BJ (cell line): ENCODE results near the gene VWC2. TPM values are rescaled to one million over a fixed set of nuclear protein-coding genes. Genes with fewer than 3 reads are reported as not detected.

Experiments
- CTCF ChIA-PET: fragments of 350-600 bp; formaldehyde crosslinking; extraction: SDS; loops from one replicate; lab custom pipeline; 2021; ENCODE audit warnings: antibody characterized with exemption, inconsistent platforms; lab: Yijun Ruan, JAX
- POLR2A ChIA-PET: fragments of 300-600 bp; sonication (Branson Sonifier 250); formaldehyde crosslinking; extraction: SDS; loops from one replicate; lab custom pipeline; 2021; ENCODE audit warnings: antibody characterized with exemption; lab: Charles Lee
- DNase-seq: peaks from one replicate; pipeline ENCODE4 v3.0.0-alpha.2; 2011; ENCODE audit warnings: low read depth
- H3K27me3 ChIP-seq: 2 replicates; pipeline ENCODE4 v1.6.0; 2011; ENCODE audit warnings: low read length; ENCODE audit not compliant: control insufficient read depth, insufficient read depth
- H3K36me3 ChIP-seq: 2 replicates; pipeline ENCODE4 v1.5.1; 2011; ENCODE audit warnings: low read length; ENCODE audit not compliant: control insufficient read depth, insufficient read depth
- H3K4me3 ChIP-seq: 2 replicates; pipeline ENCODE4 v1.5.1; 2011; ENCODE audit warnings: low read depth, mild to moderate bottlenecking, control low read depth, low read length
- polyA plus RNA-seq: library from polyadenylated mRNA; depleted of rRNA; stranded (reverse); fragments of >200 nt; gene quantifications from 2 replicates; pipeline ENCODE4 v1.2.3, GENCODE V29; 2011
- TF ChIP-seq, protein P1 (sequence below): IDR thresholded peaks from 2 replicates; pipeline ENCODE4 v1.5.1; 2011; ENCODE audit warnings: low read depth, mild to moderate bottlenecking, control low read depth, inconsistent platforms, low read length, moderate library complexity; ENCODE audit not compliant: insufficient read depth

Gene VWC2
- polyA plus RNA-seq, 1 experiment = not detected

DNA sequence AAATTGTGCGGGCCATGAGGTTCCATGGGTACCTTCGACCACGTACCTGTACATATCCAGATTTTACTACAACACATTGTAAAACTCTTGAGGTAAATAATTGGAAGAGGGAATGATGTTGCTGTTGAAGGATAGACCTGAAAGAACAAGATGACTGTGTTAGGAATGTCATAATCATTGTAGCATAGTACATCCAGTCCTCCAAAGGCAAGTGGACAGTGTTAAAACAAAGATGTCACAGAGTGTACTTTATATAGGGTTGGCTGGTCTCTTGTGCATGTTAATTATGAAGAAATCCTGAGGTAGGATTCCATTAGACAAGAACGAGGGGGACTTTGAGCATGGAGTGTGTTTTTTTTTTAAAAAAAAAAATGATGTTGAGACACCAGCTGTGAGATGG, 30.4 kb downstream of the VWC2 start:
- ChIA-PET POLR2A (no interaction called here), CTCF (no interaction called here)
- TF ChIP-seq, protein P1, sequence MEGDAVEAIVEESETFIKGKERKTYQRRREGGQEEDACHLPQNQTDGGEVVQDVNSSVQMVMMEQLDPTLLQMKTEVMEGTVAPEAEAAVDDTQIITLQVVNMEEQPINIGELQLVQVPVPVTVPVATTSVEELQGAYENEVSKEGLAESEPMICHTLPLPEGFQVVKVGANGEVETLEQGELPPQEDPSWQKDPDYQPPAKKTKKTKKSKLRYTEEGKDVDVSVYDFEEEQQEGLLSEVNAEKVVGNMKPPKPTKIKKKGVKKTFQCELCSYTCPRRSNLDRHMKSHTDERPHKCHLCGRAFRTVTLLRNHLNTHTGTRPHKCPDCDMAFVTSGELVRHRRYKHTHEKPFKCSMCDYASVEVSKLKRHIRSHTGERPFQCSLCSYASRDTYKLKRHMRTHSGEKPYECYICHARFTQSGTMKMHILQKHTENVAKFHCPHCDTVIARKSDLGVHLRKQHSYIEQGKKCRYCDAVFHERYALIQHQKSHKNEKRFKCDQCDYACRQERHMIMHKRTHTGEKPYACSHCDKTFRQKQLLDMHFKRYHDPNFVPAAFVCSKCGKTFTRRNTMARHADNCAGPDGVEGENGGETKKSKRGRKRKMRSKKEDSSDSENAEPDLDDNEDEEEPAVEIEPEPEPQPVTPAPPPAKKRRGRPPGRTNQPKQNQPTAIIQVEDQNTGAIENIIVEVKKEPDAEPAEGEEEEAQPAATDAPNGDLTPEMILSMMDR = no peak
- no peaks in the 10 kb centered on the region for H3K27me3 ChIP-seq
- H3K4me3 ChIP-seq = no peak overlapping the region
- H3K36me3 ChIP-seq = no peaks in the 10 kb centered on the region
- no peak for DNase-seq

DNA sequence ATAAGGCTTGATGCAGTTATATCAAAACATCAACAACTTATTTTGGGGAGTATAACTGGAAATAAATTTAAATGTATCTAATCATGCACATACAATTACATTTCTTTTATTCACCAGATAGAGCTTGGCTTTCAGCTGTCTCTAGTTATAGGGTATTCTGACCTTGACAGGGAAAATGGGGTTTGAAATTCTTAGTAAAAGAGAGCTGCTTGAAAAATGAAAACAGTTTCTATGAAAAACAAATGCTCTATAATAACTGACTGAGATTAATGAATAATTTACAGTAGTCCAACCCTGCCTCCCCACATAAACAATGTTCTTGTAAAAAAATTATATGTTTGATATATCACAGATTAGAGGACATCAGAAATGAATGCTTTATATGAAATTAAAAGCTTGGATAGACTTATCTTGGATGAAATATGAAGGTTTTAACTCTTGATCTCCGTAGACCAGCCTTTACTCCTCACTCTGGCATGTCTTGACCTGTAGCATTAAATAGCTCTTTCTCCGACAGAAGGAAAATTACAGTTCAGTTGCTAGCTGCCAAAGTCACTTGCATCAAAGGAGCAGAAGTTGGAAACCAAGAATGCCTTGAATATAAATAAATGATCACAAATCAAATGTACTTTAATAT, 32.1 kb downstream of the VWC2 start:
- DNase-seq = no peak
- ChIA-PET CTCF (no interaction called here), POLR2A (no interaction called here)
- Histone ChIP-seq H3K4me3 (no peak overlapping the region), H3K36me3 (no peaks in the 10 kb centered on the region), H3K27me3 (no peaks in the 10 kb centered on the region)
- TF ChIP-seq, protein P1 = no peak

DNA sequence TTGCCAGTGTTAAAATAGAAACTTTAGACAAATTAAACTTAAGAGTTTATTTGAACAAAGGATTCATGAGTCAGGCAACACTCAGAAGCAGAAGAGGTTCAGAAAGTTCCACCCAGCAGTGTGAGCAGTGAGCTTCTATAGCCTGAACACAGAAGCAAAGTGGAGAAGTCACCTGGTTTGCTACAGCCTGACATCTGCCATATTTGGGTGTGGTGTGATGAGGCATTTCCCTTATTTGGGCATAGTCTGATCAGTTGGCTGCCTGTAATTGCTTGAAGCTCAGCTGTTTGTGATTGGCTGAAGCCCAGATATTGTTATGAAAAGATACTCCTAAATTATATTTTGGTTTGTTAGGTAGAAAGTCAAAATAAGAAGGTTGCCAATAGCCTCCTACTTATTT, 39.1 kb downstream of the VWC2 start:
- Histone ChIP-seq H3K36me3 (no peaks in the 10 kb centered on the region), H3K27me3 (no peaks in the 10 kb centered on the region), H3K4me3 (no peak overlapping the region)
- TF ChIP-seq, protein P1 = no peak
- POLR2A ChIA-PET = no interaction called here
- no peak for DNase-seq
- CTCF ChIA-PET = no interaction called here

DNA sequence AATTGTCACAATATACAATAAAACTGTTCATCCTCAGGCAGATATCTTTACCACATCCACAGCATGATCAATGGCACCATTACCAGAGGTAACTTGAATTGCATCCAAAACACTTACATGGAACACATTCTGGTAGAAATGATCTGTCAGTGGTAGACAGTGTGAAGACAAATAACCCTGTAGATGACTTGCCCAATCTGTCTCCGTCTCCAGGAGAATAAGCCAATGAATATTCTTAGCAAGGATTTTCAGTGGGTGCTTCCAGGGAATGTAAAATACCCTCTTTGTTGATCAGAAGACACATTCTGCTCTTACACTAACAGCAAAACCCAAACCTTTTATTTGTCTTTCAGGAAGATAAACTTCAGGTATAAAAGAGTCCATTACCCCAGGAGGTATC, 43.8 kb downstream of the VWC2 start:
- CTCF ChIA-PET = no interaction called here
- Histone ChIP-seq H3K27me3 (no peaks in the 10 kb centered on the region), H3K36me3 (no peaks in the 10 kb centered on the region), H3K4me3 (no peak overlapping the region)
- TF ChIP-seq, protein P1 = no peak
- POLR2A ChIA-PET = no interaction called here
- no peak for DNase-seq

DNA sequence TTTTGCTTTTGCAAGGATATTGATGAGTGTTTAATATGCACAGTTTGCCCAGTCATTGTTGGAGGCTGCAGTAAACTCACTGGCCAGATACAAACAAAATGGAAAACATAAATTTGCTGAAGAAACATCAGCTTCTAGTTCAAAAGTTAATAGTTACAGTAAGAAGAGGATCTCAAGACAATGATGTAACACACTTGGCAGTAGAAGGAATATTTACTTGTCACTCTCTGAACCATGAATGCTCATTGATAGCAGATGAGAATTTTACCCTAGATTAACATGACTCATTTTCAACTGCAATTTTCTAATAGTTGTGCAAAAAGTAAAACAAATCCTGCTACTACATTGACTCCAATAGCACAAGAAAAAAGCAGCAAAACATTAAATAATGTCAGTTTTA, 47.7 kb downstream of the VWC2 start:
- no peaks in the 10 kb centered on the region for H3K36me3 ChIP-seq
- H3K4me3 ChIP-seq = no peak overlapping the region
- POLR2A ChIA-PET = no interaction called here
- TF ChIP-seq, protein P1 = no peak
- no peaks in the 10 kb centered on the region for H3K27me3 ChIP-seq
- CTCF ChIA-PET = no interaction called here
- DNase-seq = no peak
